Neural progenitor cell (in vitro differentiated cells): ENCODE data around the gene EXOSC7.
A peak's percentile ranks its signal among the peaks of the same experiment; 100 is the strongest.

ENCODE experiments used
- EZH2 ChIP-seq: fragments of 200-600 bp; sonication (generic); IDR thresholded peaks from 2 replicates; pipeline ENCODE4 v1.6.1; 2017; ENCODE audit warnings: antibody characterized with exemption, mild to moderate bottlenecking, moderate library complexity
- TF ChIP-seq, protein P1 (sequence below): fragments of 200-600 bp; sonication (generic); IDR thresholded peaks from 2 replicates; pipeline ENCODE4 v1.5.1; 2017; ENCODE audit warnings: antibody characterized with exemption, mild to moderate bottlenecking

GRCh38 chr3:45035441-45036301 is 59.6 kb downstream of the EXOSC7 start:
- peak; percentile 62 for TF ChIP-seq EZH2
- TF ChIP-seq, protein P1, sequence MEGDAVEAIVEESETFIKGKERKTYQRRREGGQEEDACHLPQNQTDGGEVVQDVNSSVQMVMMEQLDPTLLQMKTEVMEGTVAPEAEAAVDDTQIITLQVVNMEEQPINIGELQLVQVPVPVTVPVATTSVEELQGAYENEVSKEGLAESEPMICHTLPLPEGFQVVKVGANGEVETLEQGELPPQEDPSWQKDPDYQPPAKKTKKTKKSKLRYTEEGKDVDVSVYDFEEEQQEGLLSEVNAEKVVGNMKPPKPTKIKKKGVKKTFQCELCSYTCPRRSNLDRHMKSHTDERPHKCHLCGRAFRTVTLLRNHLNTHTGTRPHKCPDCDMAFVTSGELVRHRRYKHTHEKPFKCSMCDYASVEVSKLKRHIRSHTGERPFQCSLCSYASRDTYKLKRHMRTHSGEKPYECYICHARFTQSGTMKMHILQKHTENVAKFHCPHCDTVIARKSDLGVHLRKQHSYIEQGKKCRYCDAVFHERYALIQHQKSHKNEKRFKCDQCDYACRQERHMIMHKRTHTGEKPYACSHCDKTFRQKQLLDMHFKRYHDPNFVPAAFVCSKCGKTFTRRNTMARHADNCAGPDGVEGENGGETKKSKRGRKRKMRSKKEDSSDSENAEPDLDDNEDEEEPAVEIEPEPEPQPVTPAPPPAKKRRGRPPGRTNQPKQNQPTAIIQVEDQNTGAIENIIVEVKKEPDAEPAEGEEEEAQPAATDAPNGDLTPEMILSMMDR: peak; percentile 18
